PC-9 (cell line): ENCODE results near the gene MPC1. TPM values are rescaled to one million over a fixed set of nuclear protein-coding genes. Genes with fewer than 3 reads are reported as not detected.

Source experiments
- BruUV-seq: library from RNA; stranded (reverse); fragments of 400-500 nt; replicated peaks from 2 replicates; lab custom pipeline; 2021; lab: Mats Ljungman, UMichigan
- CTCF ChIA-PET: fragments of 300-600 bp; sonication (Branson Sonifier 250); formaldehyde crosslinking; loops from one replicate; lab custom pipeline; 2022; ENCODE audit warnings: antibody characterized with exemption; lab: Charles Lee
- POLR2A ChIA-PET: fragments of 300-600 bp; sonication (Branson Sonifier 250); formaldehyde crosslinking; loops from one replicate; lab custom pipeline; 2022; ENCODE audit warnings: antibody characterized with exemption; ENCODE audit not compliant: unreplicated experiment; lab: Charles Lee
- DNase-seq, 2 experiments: peaks; one replicate each; pipeline versions ENCODE4 v3.0.0 to v3.0.0-alpha.2; 2015 to 2022; ENCODE audit warnings: mixed read lengths in 1 of 2
- H2AFZ ChIP-seq: fragments of 200-600 bp; sonication (generic); 2 replicates; pipeline ENCODE4 v1.8.1; 2017; ENCODE audit warnings: antibody characterized with exemption
- H3F3A ChIP-seq: fragments of 200-600 bp; sonication (generic); 2 replicates; pipeline ENCODE4 v1.8.1; 2017; ENCODE audit warnings: antibody characterized with exemption, mild to moderate bottlenecking, low read depth; ENCODE audit not compliant: insufficient read depth
- H3K27ac ChIP-seq: fragments of 200-600 bp; sonication (generic); 2 replicates; pipeline ENCODE4 v1.6.1; 2016; ENCODE audit warnings: mixed run types
- H3K27me3 ChIP-seq: fragments of 200-600 bp; sonication (generic); 2 replicates; pipeline ENCODE4 v1.6.1; 2016; ENCODE audit warnings: low read depth, mixed run types; ENCODE audit not compliant: insufficient read depth
- H3K36me3 ChIP-seq: fragments of 200-600 bp; sonication (generic); 2 replicates; pipeline ENCODE4 v1.6.1; 2016; ENCODE audit warnings: low read depth, mixed run types
- H3K4me1 ChIP-seq: fragments of 200-600 bp; sonication (generic); replicated peaks from 2 replicates; pipeline ENCODE4 v1.6.1; 2016; ENCODE audit warnings: mixed run types; ENCODE audit not compliant: insufficient read depth
- H3K4me2 ChIP-seq: fragments of 200-600 bp; sonication (generic); 2 replicates; pipeline ENCODE4 v1.6.1; 2017; ENCODE audit warnings: mixed run types
- H3K4me3 ChIP-seq: fragments of 200-600 bp; sonication (generic); 2 replicates; pipeline ENCODE4 v1.6.1; 2016; ENCODE audit warnings: mixed run types
- H3K79me2 ChIP-seq: fragments of 200-600 bp; sonication (generic); 2 replicates; pipeline ENCODE4 v1.6.1; 2017; ENCODE audit warnings: low read depth, mixed run types
- H3K9me2 ChIP-seq: fragments of 200-600 bp; sonication (generic); 2 replicates; pipeline ENCODE4 v1.8.1; 2017; ENCODE audit warnings: mild to moderate bottlenecking; ENCODE audit not compliant: insufficient read depth
- H3K9me3 ChIP-seq: fragments of 200-600 bp; sonication (generic); 2 replicates; pipeline ENCODE4 v1.8.1; 2016; ENCODE audit warnings: low read depth; ENCODE audit not compliant: insufficient read depth
- H4K20me1 ChIP-seq: fragments of 200-600 bp; sonication (generic); 2 replicates; pipeline ENCODE4 v1.8.1; 2017; ENCODE audit not compliant: insufficient read depth
- CTCF ChIP-seq: fragments of 200-600 bp; sonication (generic); conservative IDR thresholded peaks from 2 replicates; pipeline ENCODE4 v1.6.1; 2017; ENCODE audit warnings: mixed run types, antibody characterized with exemption, mild to moderate bottlenecking, moderate library complexity
- EZH2 ChIP-seq: fragments of 200-600 bp; sonication (generic); IDR thresholded peaks from 2 replicates; pipeline ENCODE4 v1.8.0; 2017; ENCODE audit warnings: antibody characterized with exemption, low read depth
- intact Hi-C: fragments of 100-400 bp; cut with micrococcal nuclease; formaldehyde crosslinking; loops from one replicate; pipeline ENCODE4 v1.10.0; 2022; ENCODE audit not compliant: unreplicated experiment
- total RNA-seq: library from RNA; stranded (reverse); gene quantifications from 2 replicates; pipeline ENCODE4 v1.2.3, GENCODE V29; 2021

Gene MPC1
- total RNA-seq, 1 experiment from 2014 or later, result 13.3 TPM

GRCh38 chr6:166333172-166333995 is 49.4 kb downstream of the MPC1 start:
- Histone ChIP-seq H3K79me2 (peaks cover 51% of the 10 kb centered on the region), H3K4me2 (no peak overlapping the region), H3K9me3 (no peaks in the 10 kb centered on the region), H3K9me2 (no peaks in the 10 kb centered on the region), H4K20me1 (peaks cover 62% of the 10 kb centered on the region), H3K27me3 (no peaks in the 10 kb centered on the region), H3K27ac (no peak overlapping the region), H3K4me3 (no peak overlapping the region), H3K36me3 (no peaks in the 10 kb centered on the region), H3K4me1 (no peaks in the 10 kb centered on the region), H3F3A (no peaks in the 10 kb centered on the region), H2AFZ (no peak overlapping the region)
- intact Hi-C loops, result no loop called here
- ChIA-PET POLR2A (no interaction called here), CTCF (no interaction called here)
- no peak for TF ChIP-seq EZH2
- TF ChIP-seq CTCF, result no peak
- no peak for DNase-seq
- BruUV-seq, result no TSS peak

GRCh38 chr6:166331503-166332415 is 51.0 kb downstream of the MPC1 start:
- Histone ChIP-seq H3K27me3 (no peaks in the 10 kb centered on the region), H3K4me2 (no peak overlapping the region), H3F3A (no peaks in the 10 kb centered on the region), H3K9me2 (no peaks in the 10 kb centered on the region), H3K36me3 (no peaks in the 10 kb centered on the region), H3K79me2 (peaks cover 39% of the 10 kb centered on the region), H3K4me1 (no peaks in the 10 kb centered on the region), H3K9me3 (no peaks in the 10 kb centered on the region), H4K20me1 (peaks cover 64% of the 10 kb centered on the region), H2AFZ (no peak overlapping the region), H3K4me3 (no peak overlapping the region), H3K27ac (no peak overlapping the region)
- ChIA-PET CTCF (no interaction called here), POLR2A (no interaction called here)
- BruUV-seq, result no TSS peak
- intact Hi-C loops, result no loop called here
- TF ChIP-seq EZH2 (no peak), CTCF (no peak)
- DNase-seq, result no peak

GRCh38 chr6:166330612-166331011 is 52.1 kb downstream of the MPC1 start:
- H2AFZ ChIP-seq, result no peak overlapping the region
- peaks cover 33% of the 10 kb centered on the region for H3K79me2 ChIP-seq
- TF ChIP-seq EZH2 (no peak), CTCF (no peak)
- no TSS peak for BruUV-seq
- no peak for DNase-seq
- H3K9me2 ChIP-seq, result no peaks in the 10 kb centered on the region
- H4K20me1 ChIP-seq, result peaks cover 68% of the 10 kb centered on the region
- no peak overlapping the region for H3K4me3 ChIP-seq
- no peak overlapping the region for H3K27ac ChIP-seq
- no peaks in the 10 kb centered on the region for H3K9me3 ChIP-seq
- ChIA-PET POLR2A (no interaction called here), CTCF (no interaction called here)
- intact Hi-C loops, result no loop called here
- no peaks in the 10 kb centered on the region for H3K27me3 ChIP-seq
- H3F3A ChIP-seq, result no peaks in the 10 kb centered on the region
- H3K4me1 ChIP-seq, result no peaks in the 10 kb centered on the region
- no peaks in the 10 kb centered on the region for H3K36me3 ChIP-seq
- no peak overlapping the region for H3K4me2 ChIP-seq
